ENCODE data around the gene EPS8. TPM values are rescaled to one million over a fixed set of nuclear protein-coding genes. Genes with fewer than 3 reads are reported as not detected.

The EPS8 gene
- polyA plus RNA-seq, 1 donor (not counting 4 experiments of a cell fraction or from before 2014, with no cell fraction given) = 4.0 TPM

- Histone ChIP-seq H3K27ac (ENCODE audit: control insufficient read depth, insufficient read depth, low read length) (no peak overlapping the region), H3K9me1 (ENCODE audit: control insufficient read depth, extremely low read depth, insufficient read depth, low read length) (no peaks in the 10 kb centered on the region), H3K4me2 (ENCODE audit: control insufficient read depth, extremely low read depth, insufficient read depth, low read depth, low read length) (no peak overlapping the region), H3K4me1 (ENCODE audit: control insufficient read depth, extremely low read depth, insufficient read depth, low read length) (no peaks in the 10 kb centered on the region), H4K20me1 (ENCODE audit: control insufficient read depth, extremely low read depth, insufficient read depth, low read length) (no peaks in the 10 kb centered on the region), H2AFZ (ENCODE audit: control insufficient read depth, low read length) (no peak overlapping the region), H3K79me2 (ENCODE audit: control insufficient read depth, insufficient read depth, low read length) (no peaks in the 10 kb centered on the region), H3K27me3 (ENCODE audit: control insufficient read depth, extremely low read depth, insufficient read depth, low read length) (no peaks in the 10 kb centered on the region), H3K9ac (ENCODE audit: control insufficient read depth, extremely low read depth, insufficient read depth, low read length) (no peak overlapping the region), H3K36me3 (ENCODE audit: control insufficient read depth in 2 of 2, extremely low read depth in 1 of 2, insufficient read depth in 2 of 2, low read length in 2 of 2) (no peaks in the 10 kb centered on the region), H3K9me3 (ENCODE audit: control insufficient read depth, low read depth, low read length) (no peaks in the 10 kb centered on the region), H3K4me3 (ENCODE audit: control insufficient read depth in 2 of 3, extremely low read depth in 1 of 3, insufficient read depth in 2 of 3, low read depth in 1 of 3, low read length in 3 of 3) (no peak overlapping the region)
- FAIRE-seq (no peak), DNase-seq (ENCODE audit: low read depth, low spot score) (no peak)
- no peak for TF ChIP-seq CTCF (optimal IDR thresholded peaks at IDR 0.05 in 1 of 3, IDR thresholded peaks at IDR 0.05 in 1 of 3, conservative IDR thresholded peaks at IDR 0.05 in 1 of 3; ENCODE audit: extremely low read depth in 1 of 3, insufficient read depth in 2 of 3, low read length in 3 of 3)
- no peak for TF ChIP-seq EZH2 (IDR thresholded peaks at IDR 0.05; ENCODE audit: low read length)
- dilution Hi-C loops (cut with MboI; ENCODE audit: extremely low pct_ligation_motif_present, low sequenced_read_pairs) = no loop called here
Observed at GRCh38 chr12:15808652-15809051, 19.5 kb upstream of the EPS8 start.

- Histone ChIP-seq H3K9me3 (ENCODE audit: control insufficient read depth, low read depth, low read length) (no peaks in the 10 kb centered on the region), H3K9ac (ENCODE audit: control insufficient read depth, extremely low read depth, insufficient read depth, low read length) (no peak overlapping the region), H3K9me1 (ENCODE audit: control insufficient read depth, extremely low read depth, insufficient read depth, low read length) (no peaks in the 10 kb centered on the region), H4K20me1 (ENCODE audit: control insufficient read depth, extremely low read depth, insufficient read depth, low read length) (no peaks in the 10 kb centered on the region), H3K27me3 (ENCODE audit: control insufficient read depth, extremely low read depth, insufficient read depth, low read length) (no peaks in the 10 kb centered on the region), H3K4me1 (ENCODE audit: control insufficient read depth, extremely low read depth, insufficient read depth, low read length) (no peaks in the 10 kb centered on the region), H2AFZ (ENCODE audit: control insufficient read depth, low read length) (no peak overlapping the region), H3K79me2 (ENCODE audit: control insufficient read depth, insufficient read depth, low read length) (no peaks in the 10 kb centered on the region), H3K4me2 (ENCODE audit: control insufficient read depth, extremely low read depth, insufficient read depth, low read depth, low read length) (no peak overlapping the region), H3K27ac (ENCODE audit: control insufficient read depth, insufficient read depth, low read length) (no peak overlapping the region), H3K36me3 (ENCODE audit: control insufficient read depth in 2 of 2, extremely low read depth in 1 of 2, insufficient read depth in 2 of 2, low read length in 2 of 2) (no peaks in the 10 kb centered on the region), H3K4me3 (ENCODE audit: control insufficient read depth in 2 of 3, extremely low read depth in 1 of 3, insufficient read depth in 2 of 3, low read depth in 1 of 3, low read length in 3 of 3) (no peak overlapping the region)
- DNase-seq (ENCODE audit: low read depth, low spot score) = no peak
- dilution Hi-C loops (cut with MboI; ENCODE audit: extremely low pct_ligation_motif_present, low sequenced_read_pairs) = no loop called here
- no peak for FAIRE-seq
- TF ChIP-seq CTCF (optimal IDR thresholded peaks at IDR 0.05 in 1 of 3, IDR thresholded peaks at IDR 0.05 in 1 of 3, conservative IDR thresholded peaks at IDR 0.05 in 1 of 3; ENCODE audit: extremely low read depth in 1 of 3, insufficient read depth in 2 of 3, low read length in 3 of 3) = no peak
- TF ChIP-seq EZH2 (IDR thresholded peaks at IDR 0.05; ENCODE audit: low read length) = no peak
Observed at GRCh38 chr12:15808250-15808649, 19.1 kb upstream of the EPS8 start.
